GM19397 (cell line): ENCODE measurements around the gene ANXA9.

ENCODE experiments used
- ATAC-seq: cut with Tn5 transposase; IDR thresholded peaks from one replicate; pipeline ENCODE4 v1.9.1; 2021; ENCODE audit warnings: mild to moderate bottlenecking, moderate library complexity; ENCODE audit not compliant: unreplicated experiment

Gene ANXA9

GRCh38 chr1:150981805-150982712, at the start of gene ANXA9:
Gene ANXA9 (plus strand): TSS chr1:150982292. CDS start chr1:150983106, 814 bp downstream.
- ATAC-seq, result no peak

- no peak for ATAC-seq
These were observed 37.2 kb upstream of the ANXA9 start for GRCh38 chr1:150944856-150945255.

GRCh38 chr1:150954708-150955107, 27.4 kb upstream of the ANXA9 start:
- no peak for ATAC-seq

GRCh38 chr1:150955280-150955679, 26.8 kb upstream of the ANXA9 start:
- no peak for ATAC-seq

- ATAC-seq, result no peak
These were observed 24.4 kb upstream of the ANXA9 start for GRCh38 chr1:150957666-150958065.

GRCh38 chr1:150960646-150961045, 21.4 kb upstream of the ANXA9 start:
- no peak for ATAC-seq

GRCh38 chr1:150961756-150962155, 20.3 kb upstream of the ANXA9 start:
- no peak for ATAC-seq

GRCh38 chr1:150963321-150964163, 18.6 kb upstream of the ANXA9 start:
- no peak for ATAC-seq

- no peak for ATAC-seq
These were observed 18.0 kb upstream of the ANXA9 start for GRCh38 chr1:150964164-150964489.

GRCh38 chr1:150965605-150966004, 16.5 kb upstream of the ANXA9 start:
- no peak for ATAC-seq

GRCh38 chr1:150966011-150966410, 16.1 kb upstream of the ANXA9 start:
- no peak for ATAC-seq

- ATAC-seq, result no peak
These were observed 14.2 kb upstream of the ANXA9 start for GRCh38 chr1:150967936-150968335.

- ATAC-seq, result no peak
These were observed 13.6 kb upstream of the ANXA9 start for GRCh38 chr1:150968491-150968890.

GRCh38 chr1:150969626-150970025, 12.5 kb upstream of the ANXA9 start:
- no peak for ATAC-seq

GRCh38 chr1:150970808-150971582, 11.1 kb upstream of the ANXA9 start:
- no peak for ATAC-seq

GRCh38 chr1:150971583-150972416, 10.3 kb upstream of the ANXA9 start:
- no peak for ATAC-seq

- ATAC-seq, result no peak
These were observed 9.6 kb upstream of the ANXA9 start for GRCh38 chr1:150972417-150972940.

- no peak for ATAC-seq
These were observed 8.7 kb upstream of the ANXA9 start for GRCh38 chr1:150973258-150973835.

- peak; percentile 42 for ATAC-seq
These were observed 8.1 kb upstream of the ANXA9 start for GRCh38 chr1:150973836-150974579.
